SJSA1 (cell line): ENCODE results near the gene CCDC40. TPM values are rescaled to one million over a fixed set of nuclear protein-coding genes. Genes with fewer than 3 reads are reported as not detected.

Experiments
- DNase-seq, 2 experiments: peaks; one replicate each; pipeline ENCODE4 v3.0.0-alpha.2; 2015 to 2020; ENCODE audit warnings: low spot score in 2 of 2, low read depth in 1 of 2
- H3K27ac ChIP-seq: fragments of 250-450 bp; sonication (Bioruptor Pico); 2 replicates; pipeline ENCODE4 v1.5.1; 2020; ENCODE audit warnings: mild to moderate bottlenecking, moderate library complexity
- H3K27me3 ChIP-seq: fragments of 250-450 bp; sonication (Bioruptor Pico); replicated peaks from 2 replicates; pipeline ENCODE4 v1.5.1; 2020; ENCODE audit warnings: mild to moderate bottlenecking, moderate library complexity
- H3K36me3 ChIP-seq: fragments of 250-450 bp; sonication (Bioruptor Pico); 2 replicates; pipeline ENCODE4 v1.5.1; 2020; ENCODE audit warnings: mild to moderate bottlenecking
- H3K4me1 ChIP-seq: fragments of 250-450 bp; sonication (Bioruptor Pico); replicated peaks from 2 replicates; pipeline ENCODE4 v1.6.1; 2021; ENCODE audit warnings: mild to moderate bottlenecking
- H3K4me3 ChIP-seq: fragments of 250-450 bp; sonication (Bioruptor Pico); 2 replicates; pipeline ENCODE4 v1.5.1; 2020; ENCODE audit warnings: mild to moderate bottlenecking
- H3K9me3 ChIP-seq: fragments of 250-450 bp; sonication (Bioruptor Pico); replicated peaks from 2 replicates; pipeline ENCODE4 v1.5.1; 2020; ENCODE audit warnings: mild to moderate bottlenecking
- total RNA-seq: library from RNA; depleted of rRNA; stranded (reverse); fragments of >200 nt; shearing (Covaris generic); gene quantifications from 2 replicates; pipeline ENCODE4 v1.2.3, GENCODE V29; 2014

The CCDC40 gene
- total RNA-seq, 1 experiment from 2014 or later = 2.2 TPM

DNA sequence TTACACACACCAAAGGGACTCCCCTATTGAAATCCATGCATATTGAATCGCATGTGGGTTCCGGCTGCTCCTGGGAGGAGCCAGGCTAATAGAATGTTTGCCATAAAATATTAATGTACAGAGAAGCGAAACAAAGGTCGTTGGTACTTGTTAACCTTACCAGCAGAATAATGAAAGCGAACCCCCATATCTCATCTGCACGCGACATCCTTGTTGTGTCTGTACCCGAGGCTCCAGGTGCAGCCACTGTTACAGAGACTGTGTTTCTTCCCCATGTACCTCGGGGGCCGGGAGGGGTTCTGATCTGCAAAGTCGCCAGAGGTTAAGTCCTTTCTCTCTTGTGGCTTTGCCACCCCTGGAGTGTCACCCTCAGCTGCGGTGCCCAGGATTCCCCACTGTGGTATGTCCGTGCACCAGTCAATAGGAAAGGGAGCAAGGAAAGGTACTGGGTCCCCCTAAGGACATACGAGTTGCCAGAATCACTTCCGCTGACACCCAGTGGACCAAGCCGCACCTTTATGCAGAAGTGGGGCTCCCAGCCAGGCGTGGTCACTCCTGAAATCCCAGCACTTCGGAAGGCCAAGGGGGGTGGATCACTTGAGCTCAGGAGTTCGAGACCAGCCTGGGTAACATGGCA lies 67.1 kb downstream of the CCDC40 start:
- peaks cover 4% of the 10 kb centered on the region for H3K36me3 ChIP-seq

GRCh38 chr17:80104321-80104955 lies 68.0 kb downstream of the CCDC40 start:
- Histone ChIP-seq H3K4me1 (peaks cover 18% of the 10 kb centered on the region), H3K4me3 (no peak overlapping the region), H3K27me3 (no peaks in the 10 kb centered on the region), H3K36me3 (peaks cover 4% of the 10 kb centered on the region), H3K27ac (no peak overlapping the region), H3K9me3 (no peaks in the 10 kb centered on the region; the same call in 1 of the 2 replicates)
- no peak for DNase-seq

More for the DNA sequence above, 67.1 kb downstream of the CCDC40 start:
- DNase-seq = no peak
- Histone ChIP-seq H3K4me3 (no peak overlapping the region), H3K4me1 (peaks cover 18% of the 10 kb centered on the region), H3K27ac (no peak overlapping the region), H3K27me3 (no peaks in the 10 kb centered on the region), H3K9me3 (no peaks in the 10 kb centered on the region; the same call in 1 of the 2 replicates)

- no peak overlapping the region for H3K4me3 ChIP-seq
- DNase-seq = no peak
- H3K4me1 ChIP-seq = peaks cover 18% of the 10 kb centered on the region
- H3K9me3 ChIP-seq = no peaks in the 10 kb centered on the region; the same call in 1 of the 2 replicates
- no peaks in the 10 kb centered on the region for H3K27me3 ChIP-seq
- peaks cover 4% of the 10 kb centered on the region for H3K36me3 ChIP-seq
- no peak overlapping the region for H3K27ac ChIP-seq
Measured at GRCh38 chr17:80104956-80105375, 68.5 kb downstream of the CCDC40 start.

GRCh38 chr17:80105762-80106161 lies 69.3 kb downstream of the CCDC40 start:
- Histone ChIP-seq H3K36me3 (peaks cover 4% of the 10 kb centered on the region), H3K4me1 (peaks cover 16% of the 10 kb centered on the region), H3K9me3 (no peaks in the 10 kb centered on the region; the same call in 1 of the 2 replicates), H3K27ac (no peak overlapping the region), H3K27me3 (no peaks in the 10 kb centered on the region), H3K4me3 (no peak overlapping the region)
- no peak for DNase-seq

- DNase-seq = peak in 1 of 2 experiments; percentile 42
- peaks cover 11% of the 10 kb centered on the region for H3K4me1 ChIP-seq
- H3K4me3 ChIP-seq = no peak overlapping the region
- peaks cover 4% of the 10 kb centered on the region for H3K36me3 ChIP-seq
- H3K27ac ChIP-seq = no peak overlapping the region
- H3K27me3 ChIP-seq = no peaks in the 10 kb centered on the region
- H3K9me3 ChIP-seq = no peaks in the 10 kb centered on the region; the same call in 1 of the 2 replicates
Measured at GRCh38 chr17:80106176-80106575, 69.7 kb downstream of the CCDC40 start.

- H3K36me3 ChIP-seq = peaks cover under 1% of the 10 kb centered on the region; the same call in 1 of the 2 replicates
Measured at GRCh38 chr17:80106751-80107150, 70.3 kb downstream of the CCDC40 start.

DNA sequence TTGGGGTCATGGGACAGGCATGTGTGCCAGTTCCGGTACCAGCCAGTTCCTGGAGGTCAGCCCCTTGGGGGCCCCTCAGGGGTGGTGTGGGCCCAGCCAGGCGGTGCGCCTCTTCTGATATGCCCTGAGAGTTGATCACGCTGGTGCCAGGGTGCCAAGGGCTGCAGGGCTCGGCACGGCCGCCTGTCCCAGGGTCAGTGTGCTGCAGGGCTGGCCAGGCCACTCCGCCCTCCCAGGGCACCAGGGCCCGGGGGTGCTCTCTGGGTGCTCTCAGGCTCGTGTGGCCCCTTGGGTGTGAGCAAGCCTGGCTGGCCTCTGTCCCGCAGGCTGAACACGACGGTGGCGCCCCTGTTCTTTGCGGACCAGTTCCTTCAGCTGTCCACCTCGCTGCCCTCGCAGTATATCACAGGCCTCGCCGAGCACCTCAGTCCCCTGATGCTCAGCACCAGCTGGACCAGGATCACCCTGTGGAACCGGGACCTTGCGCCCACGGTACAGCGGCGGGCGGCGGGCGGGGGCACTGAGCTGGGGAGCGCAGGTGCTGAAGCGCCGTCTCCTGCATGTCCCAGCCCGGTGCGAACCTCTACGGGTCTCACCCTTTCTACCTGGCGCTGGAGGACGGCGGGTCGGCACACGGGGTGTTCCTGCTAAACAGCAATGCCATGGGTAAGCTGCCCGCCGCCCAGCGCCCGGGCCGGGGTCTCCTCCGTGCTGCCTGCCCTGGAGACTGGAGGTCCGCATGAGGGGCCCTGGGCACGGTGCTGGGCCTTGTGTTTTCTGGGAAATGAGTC lies 71.0 kb downstream of the CCDC40 start:
- Histone ChIP-seq H3K27ac (no peak overlapping the region), H3K4me3 (no peak overlapping the region), H3K27me3 (no peaks in the 10 kb centered on the region), H3K4me1 (peaks cover 2% of the 10 kb centered on the region), H3K9me3 (no peaks in the 10 kb centered on the region), H3K36me3 (no peaks in the 10 kb centered on the region; the same call in 1 of the 2 replicates)
- peak in 1 of 2 experiments; percentile 52 for DNase-seq

More at GRCh38 chr17:80106751-80107150, 70.3 kb downstream of the CCDC40 start:
- H3K4me1 ChIP-seq = peaks cover 8% of the 10 kb centered on the region
- no peaks in the 10 kb centered on the region for H3K27me3 ChIP-seq
- DNase-seq = no peak
- H3K27ac ChIP-seq = no peak overlapping the region
- H3K9me3 ChIP-seq = no peaks in the 10 kb centered on the region; the same call in 1 of the 2 replicates
- H3K4me3 ChIP-seq = no peak overlapping the region

DNA sequence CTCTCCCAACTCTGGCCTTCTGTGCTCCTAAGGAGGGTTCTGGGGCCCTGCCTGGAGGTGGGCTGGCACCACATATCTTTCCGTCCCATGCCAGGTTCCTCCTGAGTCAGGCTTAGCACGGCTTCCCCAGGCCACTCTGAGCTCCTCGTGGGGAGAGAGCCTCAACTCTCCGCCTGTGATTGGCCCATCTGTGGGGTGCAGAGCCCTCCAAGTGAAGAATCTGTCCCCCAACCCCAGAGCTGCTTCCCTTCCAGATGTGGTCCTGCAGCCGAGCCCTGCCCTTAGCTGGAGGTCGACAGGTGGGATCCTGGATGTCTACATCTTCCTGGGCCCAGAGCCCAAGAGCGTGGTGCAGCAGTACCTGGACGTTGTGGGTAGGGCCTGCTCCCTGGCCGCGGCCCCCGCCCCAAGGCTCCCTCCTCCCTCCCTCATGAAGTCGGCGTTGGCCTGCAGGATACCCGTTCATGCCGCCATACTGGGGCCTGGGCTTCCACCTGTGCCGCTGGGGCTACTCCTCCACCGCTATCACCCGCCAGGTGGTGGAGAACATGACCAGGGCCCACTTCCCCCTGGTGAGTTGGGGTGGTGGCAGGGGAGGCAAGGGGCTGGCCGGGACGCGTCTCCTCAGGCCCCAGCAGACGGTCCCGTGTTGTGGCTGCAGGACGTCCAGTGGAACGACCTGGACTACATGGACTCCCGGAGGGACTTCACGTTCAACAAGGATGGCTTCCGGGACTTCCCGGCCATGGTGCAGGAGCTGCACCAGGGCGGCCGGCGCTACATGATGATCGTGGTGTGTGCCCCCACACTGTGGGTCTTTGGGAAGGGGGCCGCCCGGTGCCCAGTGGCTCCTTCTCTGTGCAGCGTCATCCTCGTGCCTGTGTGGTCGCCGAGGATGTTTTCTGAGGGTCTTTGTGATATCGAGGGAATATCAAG lies 71.9 kb downstream of the CCDC40 start:
- peak in 1 of 2 experiments; percentile 48 for DNase-seq
- Histone ChIP-seq H3K4me1 (no peaks in the 10 kb centered on the region), H3K9me3 (no peaks in the 10 kb centered on the region), H3K4me3 (no peak overlapping the region), H3K36me3 (no peaks in the 10 kb centered on the region; the same call in 1 of the 2 replicates), H3K27me3 (no peaks in the 10 kb centered on the region), H3K27ac (no peak overlapping the region)

DNA sequence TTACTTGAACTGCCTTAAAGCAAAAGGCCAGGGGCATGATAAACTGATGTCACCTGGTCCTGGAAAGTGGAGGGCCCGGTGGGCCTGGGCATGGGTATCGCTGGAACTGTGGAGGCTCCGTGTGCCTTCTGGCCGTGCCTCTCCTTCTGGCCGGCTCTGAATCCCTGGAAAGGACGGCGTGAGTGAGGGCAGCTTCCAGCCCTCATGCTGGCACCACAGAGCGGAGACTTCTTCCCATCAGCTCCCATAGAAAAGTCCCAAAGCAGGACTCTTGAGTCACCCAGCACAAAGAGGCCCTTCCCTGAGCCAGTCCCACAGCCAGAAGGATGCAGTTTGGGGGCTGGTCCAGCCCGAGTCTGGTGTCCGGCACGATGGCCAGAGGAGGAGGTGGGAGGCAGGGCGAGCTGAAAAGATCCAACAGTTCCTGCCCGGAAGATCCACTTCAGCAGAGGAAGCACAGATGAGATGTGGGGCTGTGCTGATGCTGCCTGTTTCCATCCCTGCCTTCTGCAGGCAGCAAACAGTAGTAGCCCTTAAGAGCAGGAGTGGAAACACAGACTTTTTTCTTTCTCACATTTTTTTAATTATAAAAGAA lies 72.7 kb downstream of the CCDC40 start:
- no peaks in the 10 kb centered on the region for H3K27me3 ChIP-seq
- no peaks in the 10 kb centered on the region for H3K4me1 ChIP-seq
- H3K36me3 ChIP-seq = no peaks in the 10 kb centered on the region; the same call in 1 of the 2 replicates
- DNase-seq = peak in 1 of 2 experiments; percentile 47
- no peaks in the 10 kb centered on the region for H3K9me3 ChIP-seq
- H3K27ac ChIP-seq = no peak overlapping the region
- H3K4me3 ChIP-seq = no peak overlapping the region

- Histone ChIP-seq H3K4me1 (no peaks in the 10 kb centered on the region), H3K36me3 (no peaks in the 10 kb centered on the region; the same call in 1 of the 2 replicates), H3K27ac (no peak overlapping the region), H3K4me3 (no peak overlapping the region), H3K27me3 (no peaks in the 10 kb centered on the region), H3K9me3 (no peaks in the 10 kb centered on the region)
- DNase-seq = no peak
Measured at GRCh38 chr17:80109713-80110446, 73.4 kb downstream of the CCDC40 start.

GRCh38 chr17:80110447-80110812 lies 74.0 kb downstream of the CCDC40 start:
- H3K36me3 ChIP-seq = no peaks in the 10 kb centered on the region; the same call in 1 of the 2 replicates
- H3K4me1 ChIP-seq = no peaks in the 10 kb centered on the region
- no peaks in the 10 kb centered on the region for H3K27me3 ChIP-seq
- no peak overlapping the region for H3K4me3 ChIP-seq
- no peaks in the 10 kb centered on the region for H3K9me3 ChIP-seq
- peak in 1 of 2 experiments; percentile 47 for DNase-seq
- H3K27ac ChIP-seq = no peak overlapping the region
